ENCODE measurements around the gene CAMK1D.

- TF ChIP-seq POLR2A (IDR thresholded peaks at IDR 0.05) (no peak), CTCF (IDR thresholded peaks at IDR 0.05) (no peak)
Observed at GRCh38 chr10:12334186-12334530, 15.2 kb upstream of the CAMK1D start.

Data from heart left ventricle (tissue), 13 donors.